Measurements from ENCODE around the gene MICAL1.
"Not testable (repeated sequence)": the region's sequence is repeated elsewhere in the genome, so short reads cannot be mapped to it uniquely, and the experiment has no call there.

Gene MICAL1

GRCh38 chr6:109467696-109468095 is 12.1 kb upstream of the MICAL1 start:
- H3K27ac Mint-ChIP-seq = no peak overlapping the region
- H3K9me3 Mint-ChIP-seq = no peaks in the 10 kb centered on the region
- H3K27me3 Mint-ChIP-seq = no peaks in the 10 kb centered on the region
- no peak overlapping the region for H3K4me3 Mint-ChIP-seq
- CTCF ChIA-PET = no interaction called here
- peaks cover 38% of the 10 kb centered on the region for H3K4me1 Mint-ChIP-seq
- no peak for DNase-seq
- H3K36me3 Mint-ChIP-seq = peaks cover 84% of the 10 kb centered on the region

- no peak for DNase-seq
- Mint-ChIP-seq H3K27me3 (no peaks in the 10 kb centered on the region), H3K36me3 (peaks cover 82% of the 10 kb centered on the region), H3K27ac (peak overlapping the region; percentile 5), H3K9me3 (peaks cover 2% of the 10 kb centered on the region), H3K4me1 (peaks cover 33% of the 10 kb centered on the region), H3K4me3 (no peak overlapping the region)
- CTCF ChIA-PET = interaction anchor here (0.8 kb wide), 1 partner anchor 12 kb away, joined by 3 read pairs; no protein-coding TSS in a partner anchor
Observed at GRCh38 chr6:109466212-109466923, 10.8 kb upstream of the MICAL1 start.

GRCh38 chr6:109465772-109466171 is 10.2 kb upstream of the MICAL1 start:
- H3K36me3 Mint-ChIP-seq = peaks cover 83% of the 10 kb centered on the region
- no peak for DNase-seq
- H3K27me3 Mint-ChIP-seq = no peaks in the 10 kb centered on the region
- H3K27ac Mint-ChIP-seq = no peak overlapping the region
- H3K9me3 Mint-ChIP-seq = peaks cover 2% of the 10 kb centered on the region
- CTCF ChIA-PET = interaction anchor here (0.8 kb wide), 1 partner anchor 13 kb away, joined by 3 read pairs; no protein-coding TSS in a partner anchor
- no peak overlapping the region for H3K4me3 Mint-ChIP-seq
- H3K4me1 Mint-ChIP-seq = peaks cover 36% of the 10 kb centered on the region

- H3K4me3 Mint-ChIP-seq = no peak overlapping the region
- H3K27ac Mint-ChIP-seq = no peak overlapping the region
- H3K27me3 Mint-ChIP-seq = no peaks in the 10 kb centered on the region
- H3K4me1 Mint-ChIP-seq = peaks cover 57% of the 10 kb centered on the region
- CTCF ChIA-PET = interaction anchor here (1.6 kb wide), 1 partner anchor 45 kb away, joined by 3 read pairs; no protein-coding TSS in a partner anchor
- H3K36me3 Mint-ChIP-seq = peaks cover 57% of the 10 kb centered on the region
- peaks cover 2% of the 10 kb centered on the region for H3K9me3 Mint-ChIP-seq
- DNase-seq = no peak
Observed at GRCh38 chr6:109461733-109462526, 6.4 kb upstream of the MICAL1 start.

- H3K27ac Mint-ChIP-seq, H3K4me3 Mint-ChIP-seq, H3K9me3 Mint-ChIP-seq, H3K27me3 Mint-ChIP-seq, DNase-seq: not testable (repeated sequence)
- Mint-ChIP-seq H3K4me1 (peaks cover 64% of the 10 kb centered on the region), H3K36me3 (peaks cover 56% of the 10 kb centered on the region)
- CTCF ChIA-PET = interaction anchor here (1.6 kb wide), 1 partner anchor 46 kb away, joined by 3 read pairs; no protein-coding TSS in a partner anchor
Observed at GRCh38 chr6:109461205-109461604, 5.6 kb upstream of the MICAL1 start.

GRCh38 chr6:109460161-109460829 is 4.7 kb upstream of the MICAL1 start:
- CTCF ChIA-PET = interaction anchor here (0.5 to 1.6 kb wide), 4 partner anchors 20 to 579 kb away, joined by 3 read pairs; no protein-coding TSS in a partner anchor
- H3K4me3 Mint-ChIP-seq = no peak overlapping the region
- DNase-seq = no peak
- H3K4me1 Mint-ChIP-seq = peaks cover 61% of the 10 kb centered on the region
- no peak overlapping the region for H3K27ac Mint-ChIP-seq
- no peaks in the 10 kb centered on the region for H3K27me3 Mint-ChIP-seq
- H3K9me3 Mint-ChIP-seq = peaks cover 2% of the 10 kb centered on the region
- peaks cover 47% of the 10 kb centered on the region for H3K36me3 Mint-ChIP-seq

GRCh38 chr6:109458774-109459531 is 3.4 kb upstream of the MICAL1 start:
- DNase-seq = peak; percentile 52
- Mint-ChIP-seq H3K4me3 (no peak overlapping the region), H3K4me1 (peaks cover 62% of the 10 kb centered on the region), H3K27ac (peak overlapping the region; percentile 79), H3K36me3 (peaks cover 40% of the 10 kb centered on the region), H3K9me3 (peaks cover 2% of the 10 kb centered on the region), H3K27me3 (no peaks in the 10 kb centered on the region)
- CTCF ChIA-PET = interaction anchor here (0.7 to 0.8 kb wide), 2 partner anchors 18 to 581 kb away, joined by 3 to 6 read pairs; no protein-coding TSS in a partner anchor

GRCh38 chr6:109457562-109457996 is 2.0 kb upstream of the MICAL1 start:
- Mint-ChIP-seq H3K4me1 (peaks cover 75% of the 10 kb centered on the region), H3K9me3 (peaks cover 2% of the 10 kb centered on the region), H3K27ac (peak overlapping the region; percentile 85), H3K36me3 (peaks cover 37% of the 10 kb centered on the region), H3K27me3 (no peaks in the 10 kb centered on the region), H3K4me3 (peak overlapping the region; percentile 71)
- DNase-seq = no peak
- CTCF ChIA-PET = interaction anchor here (1.1 to 6.1 kb wide), 2 partner anchors 9 to 15 kb away, joined by 3 to 35 read pairs; partner anchors contain the start of genes PPIL6 and SMPD2

- peaks cover 2% of the 10 kb centered on the region for H3K9me3 Mint-ChIP-seq
- peak overlapping the region; percentile 71 for H3K4me3 Mint-ChIP-seq
- no peak for DNase-seq
- no peaks in the 10 kb centered on the region for H3K27me3 Mint-ChIP-seq
- CTCF ChIA-PET = interaction anchor here (1.1 to 6.1 kb wide), 4 partner anchors 8 to 74 kb away, joined by 3 to 35 read pairs (median 4); partner anchors contain the start of genes CD164, PPIL6 and SMPD2
- H3K36me3 Mint-ChIP-seq = peaks cover 37% of the 10 kb centered on the region
- peaks cover 75% of the 10 kb centered on the region for H3K4me1 Mint-ChIP-seq
- H3K27ac Mint-ChIP-seq = peak overlapping the region; percentile 85
Observed at GRCh38 chr6:109456710-109457561, 1.4 kb upstream of the MICAL1 start.

- H3K9me3 Mint-ChIP-seq = no peaks in the 10 kb centered on the region
- H3K27ac Mint-ChIP-seq = peak overlapping the region; percentile 28
Observed at GRCh38 chr6:109456111-109456583, 575 bp upstream of the MICAL1 start.

GRCh38 chr6:109454496-109455436 is 806 bp downstream of the MICAL1 start:
- no peaks in the 10 kb centered on the region for H3K27me3 Mint-ChIP-seq
- CTCF ChIA-PET = interaction anchor here (0.8 to 6.1 kb wide), 5 partner anchors 7 to 37 kb away, joined by 3 to 35 read pairs (median 3); partner anchors contain the start of genes PPIL6 and SMPD2
- peaks cover 81% of the 10 kb centered on the region for H3K4me1 Mint-ChIP-seq
- peak; percentile 80 for DNase-seq
- H3K4me3 Mint-ChIP-seq = peak overlapping the region; percentile 99
- H3K9me3 Mint-ChIP-seq = no peaks in the 10 kb centered on the region
- peak overlapping the region; percentile 97 for H3K27ac Mint-ChIP-seq
- peaks cover 37% of the 10 kb centered on the region for H3K36me3 Mint-ChIP-seq

More at GRCh38 chr6:109456111-109456583, 575 bp upstream of the MICAL1 start:
- CTCF ChIA-PET = interaction anchor here (1.0 to 6.1 kb wide), 6 partner anchors 8 to 73 kb away, joined by 3 to 35 read pairs (median 4); partner anchors contain the start of genes CD164, PPIL6 and SMPD2
- peaks cover 36% of the 10 kb centered on the region for H3K36me3 Mint-ChIP-seq
- DNase-seq = no peak
- H3K4me3 Mint-ChIP-seq = peak overlapping the region; percentile 99
- H3K27me3 Mint-ChIP-seq = no peaks in the 10 kb centered on the region
- H3K4me1 Mint-ChIP-seq = peaks cover 77% of the 10 kb centered on the region
